Fibroblast of skin of right biceps (primary cell): ENCODE measurements around the gene AJM1.
"Not testable (repeated sequence)": the region's sequence is repeated elsewhere in the genome, so short reads cannot be mapped to it uniquely, and the experiment has no call there.

Source experiments
- DNase-seq: peaks from one replicate; pipeline ENCODE4 v3.0.0-alpha.2; 2013

The AJM1 gene

DNA sequence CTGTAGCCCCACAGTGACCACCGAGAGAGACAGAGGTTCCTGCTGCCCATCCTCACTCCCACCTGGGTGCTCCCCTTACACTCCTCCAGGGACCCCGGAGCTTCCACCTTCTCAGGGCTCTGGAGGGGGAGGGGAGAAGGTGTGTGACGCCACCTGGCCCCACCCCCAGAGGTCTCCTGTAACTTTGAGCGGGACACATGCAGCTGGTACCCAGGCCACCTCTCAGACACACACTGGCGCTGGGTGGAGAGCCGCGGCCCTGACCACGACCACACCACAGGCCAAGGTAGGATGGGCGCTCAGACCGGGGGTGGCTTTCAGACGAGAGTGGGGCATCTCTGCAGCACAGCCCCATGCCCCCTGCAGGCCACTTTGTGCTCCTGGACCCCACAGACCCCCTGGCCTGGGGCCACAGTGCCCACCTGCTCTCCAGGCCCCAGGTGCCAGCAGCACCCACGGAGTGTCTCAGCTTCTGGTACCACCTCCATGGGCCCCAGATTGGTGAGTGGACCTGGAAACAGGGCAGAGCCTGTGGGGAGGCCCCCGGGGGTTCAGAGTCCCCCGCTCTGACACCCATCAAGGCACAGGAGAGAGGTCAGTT is 14.4 kb downstream of the AJM1 start:
- no peak for DNase-seq

DNA sequence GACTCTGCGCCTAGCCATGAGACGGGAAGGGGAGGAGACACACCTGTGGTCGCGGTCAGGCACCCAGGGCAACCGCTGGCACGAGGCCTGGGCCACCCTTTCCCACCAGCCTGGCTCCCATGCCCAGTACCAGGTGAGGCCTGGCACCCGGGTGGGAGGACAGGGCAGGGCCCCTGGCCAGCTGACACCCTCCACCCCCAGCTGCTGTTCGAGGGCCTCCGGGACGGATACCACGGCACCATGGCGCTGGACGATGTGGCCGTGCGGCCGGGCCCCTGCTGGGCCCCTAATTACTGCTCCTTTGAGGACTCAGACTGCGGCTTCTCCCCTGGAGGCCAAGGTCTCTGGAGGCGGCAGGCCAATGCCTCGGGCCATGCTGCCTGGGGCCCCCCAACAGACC is 14.9 kb downstream of the AJM1 start:
- DNase-seq: no peak

DNA sequence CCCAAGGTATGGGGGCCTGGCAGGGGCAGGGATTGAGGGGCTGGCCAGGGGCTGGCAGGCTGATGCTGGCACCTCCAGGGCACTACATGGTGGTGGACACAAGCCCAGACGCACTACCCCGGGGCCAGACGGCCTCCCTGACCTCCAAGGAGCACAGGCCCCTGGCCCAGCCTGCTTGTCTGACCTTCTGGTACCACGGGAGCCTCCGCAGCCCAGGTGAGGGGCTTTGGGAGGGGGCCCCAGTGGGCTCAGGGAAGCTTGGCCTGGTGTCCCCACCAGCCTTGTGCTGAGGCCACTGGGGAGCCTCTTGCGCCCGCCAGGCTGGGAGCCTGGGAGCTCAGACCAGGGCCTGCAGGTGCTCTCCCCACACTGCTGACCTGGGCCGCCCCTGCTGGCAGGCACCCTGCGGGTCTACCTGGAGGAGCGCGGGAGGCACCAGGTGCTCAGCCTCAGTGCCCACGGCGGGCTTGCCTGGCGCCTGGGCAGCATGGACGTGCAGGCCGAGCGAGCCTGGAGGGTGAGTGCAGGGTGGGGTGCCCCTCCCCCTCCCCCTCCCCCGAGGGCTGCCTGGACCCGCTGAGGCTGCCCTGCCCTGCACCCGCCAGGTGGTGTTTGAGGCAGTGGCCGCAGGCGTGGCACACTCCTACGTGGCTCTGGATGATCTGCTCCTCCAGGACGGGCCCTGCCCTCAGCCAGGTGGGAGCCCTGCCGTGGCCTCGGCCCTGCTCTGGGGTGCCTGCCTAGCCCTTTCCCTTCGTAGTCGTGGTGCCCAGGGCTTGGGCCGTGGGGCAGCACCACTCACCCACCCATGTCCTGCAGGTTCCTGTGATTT is 15.5 kb downstream of the AJM1 start:
- DNase-seq: no peak

DNA sequence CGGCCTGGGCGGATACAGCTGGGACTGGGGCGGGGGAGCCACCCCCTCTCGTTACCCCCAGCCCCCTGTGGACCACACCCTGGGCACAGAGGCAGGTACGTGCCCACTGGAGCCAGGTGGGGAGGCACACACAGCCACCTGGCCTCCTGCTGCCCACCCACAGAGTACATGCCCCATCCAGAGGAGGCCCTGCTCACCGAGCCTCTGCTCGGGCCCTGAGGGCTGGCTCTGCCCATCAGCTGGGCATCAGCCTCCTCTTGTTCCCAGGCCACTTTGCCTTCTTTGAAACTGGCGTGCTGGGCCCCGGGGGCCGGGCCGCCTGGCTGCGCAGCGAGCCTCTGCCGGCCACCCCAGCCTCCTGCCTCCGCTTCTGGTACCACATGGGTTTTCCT is 16.2 kb downstream of the AJM1 start:
- no peak for DNase-seq

DNA sequence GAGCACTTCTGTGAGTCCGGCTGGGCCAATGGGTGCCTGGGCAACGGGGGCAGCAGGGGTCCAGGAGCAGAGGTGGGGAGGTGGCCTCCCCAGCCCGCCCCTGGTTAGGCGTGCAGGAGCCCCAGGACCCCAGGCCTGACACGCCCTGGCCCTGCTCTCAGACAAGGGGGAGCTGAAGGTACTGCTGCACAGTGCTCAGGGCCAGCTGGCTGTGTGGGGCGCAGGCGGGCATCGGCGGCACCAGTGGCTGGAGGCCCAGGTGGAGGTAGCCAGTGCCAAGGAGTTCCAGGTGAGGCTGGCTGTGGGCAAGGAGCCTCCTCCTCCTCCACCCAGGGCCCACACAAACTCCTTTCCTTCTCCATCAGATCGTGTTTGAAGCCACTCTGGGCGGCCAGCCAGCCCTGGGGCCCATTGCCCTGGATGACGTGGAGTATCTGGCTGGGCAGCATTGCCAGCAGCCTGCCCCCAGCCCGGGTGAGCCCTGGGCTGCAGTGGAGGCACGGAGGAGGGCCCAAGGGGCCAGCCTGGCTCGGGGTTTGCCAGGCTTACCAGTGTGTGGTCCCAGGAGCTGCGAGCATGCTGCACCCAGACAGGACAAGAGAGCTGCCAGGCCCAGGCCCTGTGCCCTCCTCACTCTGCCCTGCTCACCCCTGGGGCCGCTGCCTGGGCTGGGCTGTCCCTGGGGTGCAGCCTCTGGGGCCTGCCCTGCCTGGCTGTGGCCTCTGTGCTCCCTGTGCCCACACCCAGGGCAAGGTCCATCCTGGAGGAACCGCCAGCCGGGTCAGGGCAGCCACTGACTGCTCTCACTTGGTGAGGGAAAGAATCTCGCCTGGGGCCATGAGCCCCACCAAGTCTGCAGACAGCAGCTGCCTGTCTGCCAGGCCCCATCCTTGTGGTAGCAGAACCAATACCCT is 16.8 kb downstream of the AJM1 start:
- DNase-seq: no peak

DNA sequence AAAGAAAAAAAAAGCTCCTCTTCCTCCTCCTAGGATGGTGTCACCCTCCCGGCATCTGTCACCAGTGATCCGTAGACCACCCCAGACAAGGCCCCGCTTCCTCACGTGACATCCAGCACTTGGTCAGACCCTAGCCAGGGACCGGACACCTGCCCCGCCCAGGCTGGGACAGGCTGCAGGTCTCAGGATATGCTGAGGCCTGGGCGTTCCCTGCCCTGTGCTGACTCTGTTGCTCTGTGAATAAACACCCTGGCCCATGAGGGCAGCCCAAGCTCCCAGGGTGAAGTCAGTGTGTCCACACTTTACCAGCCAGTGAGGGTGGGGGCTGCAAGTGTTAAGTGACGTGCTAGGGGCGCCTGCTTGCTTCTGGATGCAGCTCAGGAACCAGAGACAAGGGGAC is 18.3 kb downstream of the AJM1 start:
- no peak for DNase-seq

DNA sequence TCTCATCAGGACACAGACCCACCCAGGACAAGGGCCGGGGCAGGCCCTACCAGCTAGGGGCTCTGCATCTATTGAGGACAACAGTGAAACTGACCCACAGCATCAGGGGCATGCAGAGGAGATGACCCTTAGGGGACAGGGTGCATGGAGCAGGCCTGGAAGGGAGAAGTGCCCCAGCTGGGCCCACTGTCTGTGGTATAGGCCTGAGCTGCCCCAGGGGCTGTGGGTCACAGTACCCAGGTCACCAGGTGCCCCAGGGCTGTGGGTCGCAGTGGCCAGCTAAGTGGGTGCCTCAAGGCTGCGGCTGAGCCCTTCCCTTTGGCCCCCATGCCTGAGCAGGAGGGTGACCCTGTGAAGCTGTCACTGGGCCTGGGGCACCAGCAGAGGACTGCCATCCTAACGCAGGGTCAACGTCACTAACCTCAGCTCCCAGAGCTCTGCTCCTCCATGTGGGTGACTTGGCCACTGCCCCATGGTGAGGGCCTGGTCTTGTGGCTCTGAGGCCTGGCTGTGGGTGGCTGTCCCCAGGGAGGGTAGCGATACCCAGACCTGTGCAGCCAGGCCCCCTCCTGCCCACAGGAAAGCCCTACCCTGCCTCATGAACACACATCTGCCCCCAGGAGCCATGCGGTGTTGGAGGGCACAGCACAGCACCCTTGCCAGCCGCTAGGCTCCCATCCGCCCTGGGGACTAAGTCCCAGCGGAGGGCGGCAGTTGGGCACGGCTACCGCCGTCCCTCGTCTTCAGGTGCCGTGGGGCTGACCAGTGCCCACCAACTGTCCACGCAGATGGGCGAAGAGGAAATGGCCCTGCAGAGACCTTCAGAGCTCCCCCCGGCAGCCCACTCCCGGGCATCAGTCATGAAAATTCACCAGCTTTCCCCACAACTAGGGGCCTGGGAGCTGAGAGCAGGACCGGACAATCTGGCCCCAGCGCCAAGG is 18.9 kb downstream of the AJM1 start:
- DNase-seq: no peak

DNA sequence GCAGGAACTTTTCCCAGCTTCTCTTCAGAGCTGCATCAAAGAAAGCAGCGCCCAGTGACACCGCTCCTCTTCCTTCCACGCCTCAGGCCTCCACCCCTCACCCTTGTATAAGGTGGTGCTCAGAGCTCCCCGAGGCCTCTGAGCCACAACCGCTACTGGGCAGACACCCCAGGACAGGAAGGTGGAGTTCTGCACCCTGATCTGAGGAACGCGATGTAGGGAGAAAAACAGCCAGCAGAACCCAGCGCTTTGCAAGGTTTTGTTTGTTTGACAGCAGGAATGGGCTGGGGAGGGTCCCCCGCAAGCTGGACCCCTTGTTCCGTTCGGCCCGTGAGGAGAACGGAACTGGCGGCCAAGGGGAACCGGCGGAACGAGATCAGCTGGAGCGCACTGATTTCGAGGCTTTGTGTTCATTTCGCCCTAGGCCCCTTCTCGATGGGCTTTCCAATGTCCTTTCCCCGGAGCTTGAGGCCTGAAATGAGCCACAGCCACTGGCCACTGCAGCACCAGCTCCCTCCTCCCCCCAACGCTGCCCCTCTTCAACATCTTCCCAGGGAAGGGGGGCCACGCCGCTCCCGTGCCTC is 19.7 kb downstream of the AJM1 start:
- DNase-seq: no peak

DNA sequence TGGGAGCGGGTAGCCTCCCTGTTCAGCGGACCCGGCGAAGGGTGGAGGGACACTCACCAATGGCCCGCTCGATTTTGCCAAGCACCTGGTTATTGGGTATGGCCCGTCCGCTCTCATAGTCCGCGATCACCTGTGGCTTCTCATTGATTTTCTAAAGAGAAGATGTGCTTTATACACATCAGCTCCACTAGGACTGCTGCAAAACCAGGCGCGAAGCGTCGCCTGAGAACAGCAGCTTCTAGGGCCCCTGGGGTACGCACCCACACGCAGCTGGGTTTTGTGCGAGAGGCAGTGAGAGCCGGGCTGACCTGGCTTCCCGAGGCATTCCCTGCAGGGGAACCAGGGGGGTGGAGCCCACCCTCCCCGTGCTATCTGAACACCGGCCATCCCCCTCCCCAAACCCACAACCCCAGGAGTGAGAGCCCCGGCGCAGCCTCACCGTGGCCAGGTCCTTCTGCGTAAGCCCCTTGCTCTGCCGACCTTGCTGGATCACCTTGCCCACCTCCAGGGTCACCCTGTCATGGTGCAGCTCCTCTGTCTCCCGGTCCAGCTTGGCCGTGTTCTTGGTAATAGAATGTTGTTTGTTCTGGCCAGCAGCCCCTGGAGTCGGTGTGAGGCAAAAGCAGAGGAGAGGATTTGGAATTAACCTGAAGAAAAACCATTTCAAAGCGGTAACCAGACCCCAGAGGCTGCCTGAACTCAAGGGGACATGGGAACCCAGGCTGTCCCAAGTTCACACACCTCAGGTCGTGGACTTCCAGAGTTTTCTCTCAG is 20.8 kb downstream of the AJM1 start:
- no peak for DNase-seq

DNA sequence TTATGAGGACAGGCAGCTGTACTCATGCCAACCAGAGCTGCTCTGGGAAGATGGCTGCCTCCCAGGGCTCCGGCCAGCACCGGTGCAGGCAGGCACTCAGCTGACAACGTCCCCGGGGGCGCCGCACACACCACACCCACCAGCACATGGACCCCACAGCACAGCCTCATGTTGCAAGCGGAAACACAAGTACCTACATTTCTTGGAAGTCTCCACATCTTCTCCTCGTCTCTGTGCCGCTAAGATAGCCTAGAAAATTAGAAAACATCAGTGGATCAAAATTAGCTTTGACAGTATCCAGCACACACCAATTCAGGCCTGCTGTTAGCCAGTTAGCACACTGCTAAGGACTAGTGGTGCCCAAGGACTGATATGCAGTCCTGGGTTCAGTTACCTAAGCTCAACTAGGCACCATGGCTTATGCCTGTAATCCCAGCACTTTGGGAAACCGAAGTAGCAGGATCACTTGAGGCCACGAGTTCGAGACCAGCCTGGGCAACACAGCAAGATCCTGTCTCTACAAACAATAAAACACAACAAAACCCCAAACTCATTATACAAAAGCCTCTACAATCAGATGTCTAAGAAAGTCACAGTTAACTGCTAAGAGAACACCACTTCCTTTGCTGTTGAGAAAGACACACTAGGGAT is 21.5 kb downstream of the AJM1 start:
- DNase-seq: no peak

DNA sequence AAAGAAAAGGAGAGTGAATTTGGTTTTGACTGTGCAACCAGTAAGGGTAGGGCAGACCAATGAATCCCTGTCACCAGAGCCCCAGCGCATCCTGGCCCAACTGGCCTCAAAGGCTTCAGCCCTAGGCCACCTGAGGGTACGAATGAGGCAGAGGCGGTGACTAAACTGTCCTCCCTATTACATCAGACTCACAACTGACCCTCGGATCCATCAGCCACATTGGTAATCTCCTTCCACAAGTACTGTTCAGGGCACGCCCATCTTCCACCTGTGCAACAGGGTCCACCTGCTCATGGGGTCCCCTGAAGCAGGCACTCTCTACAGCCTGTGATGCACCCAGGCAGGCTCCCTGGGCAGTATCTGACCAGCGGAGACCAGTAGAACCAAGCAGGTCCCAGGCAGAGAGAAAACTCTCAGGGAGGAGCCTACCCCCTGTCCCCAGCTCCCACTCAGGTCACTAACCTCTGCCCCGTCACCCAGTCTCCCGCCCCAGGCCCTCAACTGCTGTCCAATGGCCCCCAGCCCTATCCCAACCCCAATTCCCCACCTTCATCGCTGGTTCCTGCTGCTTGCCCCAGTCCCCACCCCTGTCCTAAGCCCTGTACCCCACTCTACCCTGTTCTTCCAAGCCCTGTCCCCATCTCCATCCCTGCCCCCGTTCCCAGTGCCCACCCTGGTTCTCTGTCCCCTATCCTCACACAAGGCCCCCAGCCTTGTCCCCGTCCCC is 22.9 kb downstream of the AJM1 start:
- no peak for DNase-seq

DNA sequence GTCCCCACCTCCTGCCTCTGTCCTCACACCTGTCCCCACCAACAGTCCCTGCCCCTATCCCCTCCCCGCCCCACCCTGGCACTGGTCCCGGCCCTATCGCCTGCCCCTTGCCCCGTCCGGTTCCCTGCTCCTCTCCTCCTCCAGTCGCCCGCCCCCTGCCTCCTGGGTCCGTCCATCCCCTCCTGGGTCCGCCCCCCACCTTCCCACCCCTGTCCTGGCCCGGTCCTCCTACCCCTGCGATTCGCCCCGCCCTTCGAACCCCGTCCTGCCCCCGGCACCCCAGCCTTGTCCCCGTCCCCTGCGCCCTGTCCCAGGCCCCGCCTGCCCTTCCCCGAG is 23.5 kb downstream of the AJM1 start:
- no peak for DNase-seq

DNA sequence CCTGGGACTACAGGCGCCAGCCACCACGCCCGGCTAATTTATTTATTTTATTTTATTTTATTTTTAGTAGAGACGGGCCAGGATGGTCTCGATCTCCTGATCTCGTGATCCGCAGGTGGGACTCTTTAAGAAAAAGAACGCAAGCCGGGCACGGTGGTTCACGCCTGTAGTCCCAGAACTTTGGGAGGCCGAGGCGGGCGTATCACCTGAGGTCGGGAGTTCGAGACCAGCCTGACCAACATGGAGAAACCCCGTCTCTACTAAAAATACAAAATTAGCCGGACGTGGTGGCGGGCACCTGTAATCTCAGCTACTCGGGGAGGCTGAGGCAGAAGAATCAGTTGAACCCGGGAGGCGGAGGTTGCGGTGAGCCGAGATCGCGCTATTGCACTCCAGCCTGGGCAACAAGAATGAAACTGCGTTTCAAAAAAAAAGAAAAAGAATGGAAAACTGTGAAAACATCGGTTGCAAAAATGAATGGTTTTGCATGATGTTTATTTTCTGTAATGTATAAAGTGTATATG is 24.7 kb downstream of the AJM1 start:
- not testable (repeated sequence) for DNase-seq

DNA sequence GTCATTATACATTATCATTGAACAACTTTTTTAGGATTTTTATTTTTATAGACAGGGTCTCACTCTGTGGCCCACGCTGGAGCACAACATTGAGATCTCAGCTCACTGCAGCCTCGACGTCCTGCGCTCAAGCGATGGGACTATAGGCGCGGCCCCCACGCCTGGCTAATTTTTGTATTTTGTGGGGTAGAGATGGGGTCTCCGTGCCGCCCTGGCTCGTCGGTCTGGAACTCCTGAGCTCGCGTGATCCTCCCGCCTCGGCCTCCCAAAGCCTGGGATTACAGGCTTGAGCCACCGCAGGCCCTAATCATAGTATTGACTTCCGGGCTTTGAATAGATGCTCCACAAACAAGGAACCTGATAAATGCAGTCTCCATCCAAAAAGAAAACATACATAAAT is 25.2 kb downstream of the AJM1 start:
- DNase-seq: no peak

DNA sequence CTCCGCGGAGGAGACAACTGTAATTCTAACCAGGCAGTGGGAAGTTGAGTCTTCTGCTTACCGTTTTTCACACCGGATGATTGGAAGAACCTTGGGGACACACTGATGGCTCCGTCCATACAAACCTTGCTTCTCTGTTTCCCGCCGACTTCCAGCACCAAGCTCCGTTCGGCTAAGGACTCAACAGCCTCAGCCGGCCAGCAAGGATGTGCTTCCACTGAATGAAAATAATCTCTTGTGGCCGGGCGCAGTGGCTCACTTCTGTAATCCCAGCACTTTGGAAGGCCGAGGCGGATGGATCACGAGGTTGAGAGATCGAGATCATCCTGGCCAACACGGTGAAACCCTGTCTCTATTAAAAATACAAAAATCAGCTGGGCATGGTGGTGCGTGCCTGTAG is 25.6 kb downstream of the AJM1 start:
- no peak for DNase-seq

DNA sequence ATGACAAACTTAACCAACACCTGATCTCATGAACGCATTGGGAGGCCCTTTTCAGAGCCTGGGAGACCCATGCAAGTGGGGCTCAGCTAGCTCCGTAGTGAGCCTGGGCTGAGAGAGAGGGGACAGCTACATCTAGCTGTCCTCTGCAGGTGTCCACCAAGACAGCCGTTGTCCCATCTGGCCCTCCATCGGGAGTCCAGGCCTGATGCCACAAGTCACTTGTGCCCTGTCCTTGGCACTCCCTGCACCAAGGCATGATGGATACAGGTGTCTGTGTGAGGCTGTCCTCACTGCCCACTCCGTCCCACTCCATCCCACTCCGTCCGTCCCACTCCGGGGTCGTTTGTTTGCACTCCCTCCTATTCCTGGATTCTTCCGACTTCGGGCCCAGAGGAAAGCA is 26.4 kb downstream of the AJM1 start:
- DNase-seq: no peak

DNA sequence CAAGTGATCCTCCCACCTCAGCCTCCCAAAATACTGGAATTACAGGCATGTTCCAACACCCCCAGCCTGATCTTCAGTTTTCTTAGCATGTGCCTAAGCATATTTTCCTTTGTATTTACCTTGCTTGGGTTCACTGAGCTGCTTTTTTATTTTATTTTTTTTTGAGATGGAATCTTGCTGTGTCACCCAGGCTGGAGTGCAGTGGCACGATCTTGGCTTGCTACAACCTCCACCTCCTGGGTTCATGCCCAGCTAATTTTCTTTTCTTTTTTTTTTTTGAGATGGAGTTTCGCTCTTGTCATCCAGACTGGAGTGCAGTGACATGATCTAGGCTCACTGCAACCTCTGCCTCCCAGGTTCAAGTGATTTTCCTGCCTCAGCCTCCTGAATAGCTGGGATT is 27.3 kb downstream of the AJM1 start:
- not testable (repeated sequence) for DNase-seq

DNA sequence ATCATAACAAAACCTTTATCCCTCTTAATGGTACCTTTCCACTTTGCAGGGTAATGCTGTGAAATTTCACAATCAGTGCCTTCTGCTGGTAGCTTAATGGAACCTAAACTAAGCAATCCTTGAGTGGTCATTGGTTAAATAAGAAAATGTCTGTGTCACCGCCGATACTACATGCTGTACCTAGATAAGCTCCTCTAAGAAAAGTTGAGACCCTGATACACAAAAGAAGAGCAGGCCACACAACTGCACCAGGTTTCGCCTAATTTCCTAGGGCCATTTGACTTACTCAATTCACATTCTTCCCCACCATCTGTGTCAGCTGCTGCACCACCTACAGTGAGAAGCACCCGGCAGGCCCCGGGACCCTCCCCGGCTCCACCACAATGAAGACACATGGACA is 32.9 kb downstream of the AJM1 start:
- DNase-seq: no peak

DNA sequence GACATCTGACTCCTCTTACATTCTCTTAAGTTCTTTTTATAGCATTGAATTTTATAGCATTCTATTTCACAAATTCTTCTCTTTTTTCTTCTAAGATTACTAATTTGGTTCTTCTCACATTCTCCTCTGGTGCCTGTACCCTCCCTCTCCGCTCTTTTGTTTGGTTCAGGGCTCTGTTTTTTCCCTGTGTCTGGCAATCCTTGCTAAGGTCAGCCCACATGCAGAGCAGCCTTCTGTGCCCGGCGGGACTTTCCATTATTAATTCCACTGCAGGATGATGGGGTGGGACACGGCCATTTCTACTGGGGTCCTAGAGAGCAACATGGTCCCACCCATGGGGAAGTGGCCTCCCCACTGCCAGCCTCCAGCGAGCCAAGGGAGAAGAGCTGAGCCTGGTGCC is 34.2 kb downstream of the AJM1 start:
- DNase-seq: no peak

DNA sequence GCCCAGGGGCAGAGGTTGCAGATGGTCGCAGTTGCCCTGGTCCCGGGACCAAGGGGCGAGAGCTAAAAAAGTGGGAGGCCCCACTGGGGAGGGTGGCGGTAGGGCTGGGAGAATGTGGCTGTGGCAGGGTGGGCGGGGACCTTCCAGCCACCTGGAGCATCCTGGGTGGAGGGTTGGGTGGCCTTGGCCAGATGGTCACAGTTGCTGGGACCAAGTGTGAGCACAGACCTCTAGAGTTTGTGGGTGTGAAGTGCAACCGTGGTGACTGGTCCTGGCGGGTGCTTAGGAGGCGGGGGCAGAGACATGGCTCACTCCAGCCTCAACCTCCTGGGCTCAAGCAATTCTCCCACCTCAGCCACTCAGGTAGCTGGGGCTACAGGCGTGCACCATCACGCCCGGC is 38.4 kb downstream of the AJM1 start:
- DNase-seq: no peak
